Pancreas (tissue), 10 donors: ENCODE data around the gene AMZ1. TPM values are rescaled to one million over a fixed set of nuclear protein-coding genes. Genes with fewer than 3 reads are reported as not detected.

ENCODE experiments used
- ATAC-seq, 4 donors: fragments of 200-7000 bp; cut with Tn5 transposase; one replicate each; pipeline versions ENCODE4 v1.8.0 to v1.9.1; 2020; ENCODE audit warnings: mild to moderate bottlenecking in 4 of 4, moderate library complexity in 4 of 4
- DNase-seq, 6 donors: peaks; one replicate each; pipeline ENCODE4 v3.0.0-alpha.2; 2020
- FAIRE-seq: peaks from 2 replicates; lab custom pipeline; 2012; peaks lifted over from hg19 to GRCh38; lab: Jason Lieb, UNC
- H3K27ac ChIP-seq, 4 donors: fragments of 200-600 bp; sonication (generic); 1 replicate in 3 of 4; 2 replicates in 1 of 4; pipeline versions ENCODE4 v1.5.0 to v1.8.0; 2020
- H3K27me3 ChIP-seq, 4 donors: fragments of 200-600 bp; one replicate each; pipeline ENCODE4 v1.8.0; 2021
- H3K36me3 ChIP-seq, 3 donors: fragments of 200-600 bp; sonication (generic) in 1 of 3; one replicate each; pipeline versions ENCODE4 v1.5.0 to v1.8.0; 2020 to 2021
- H3K4me1 ChIP-seq, 3 donors: fragments of 200-600 bp; one replicate each; pipeline ENCODE4 v1.8.0; 2021
- H3K4me3 ChIP-seq, 4 donors: fragments of 200-600 bp; sonication (generic) in 2 of 4; one replicate each; pipeline versions ENCODE4 v1.5.0 to v1.8.0; 2020 to 2021
- H3K9me3 ChIP-seq, 4 donors: fragments of 200-600 bp; one replicate each; pipeline ENCODE4 v1.8.0; 2021
- CTCF ChIP-seq, 4 donors: fragments of 200-600 bp; sonication (generic) in 3 of 4; IDR thresholded peaks; one replicate each; pipeline versions ENCODE4 v1.5.0 to v1.8.0; 2021; ENCODE audit warnings: antibody characterized with exemption in 4 of 4
- WGBS, 2 donors: extraction: QIAGEN DNeasy Blood & Tissue Kit; methylation state at CpG; one replicate each; pipeline ENCODE4 v1.1.7; 2013; 5-methylcytosine and 5-hydroxymethylcytosine counted together
- intact Hi-C, 3 donors: fragments of 100-400 bp; cut with DNase I; formaldehyde crosslinking; loops; one replicate each; pipeline versions ENCODE4 v1.11.1 to v1.14.2; 2022
- polyA plus RNA-seq, 2 donors: library from polyadenylated mRNA; stranded (reverse); fragments of 200-250 nt; gene quantifications; one replicate each; pipeline ENCODE4 v1.2.3, GENCODE V29; 2013
- total RNA-seq, 6 donors: library from RNA; stranded (reverse); fragmentation: NEBNext Ultra II Directional in 4 of 6; extraction: Animal tissue kit (Norgen Biotek cat#: 25700) in 4 of 6; gene quantifications; one replicate each; pipeline versions ENCODE4 v1.2.1 to v1.2.4, GENCODE V29; 2021 to 2023
- donor health status: healthy with polysubstance abuse.
- donor health status: DM: no; HTN: no; CAD: no; lungs with moderate emphysema.
- donor health status: DM: no; HTN: no; CAD: no.
- donor health status: control.
- donor health status: control.
- donor health status: Bipolar disorder and iron deficiency.
- donor health status: DM: yes; HTN: yes; CAD: no.
- donor health status: DM: no; HTN: no; CAD: no.
- donor health status: DM: no; HTN: no; CAD: no.
- donor health status: DM: yes; HTN: yes; CAD: no.

Gene AMZ1
- total and polyA plus RNA-seq, 8 donors = 0.04 to 0.19 (median 0.05) TPM; not detected in 5

- ATAC-seq = no peak
- H3K27ac ChIP-seq = no peak overlapping the region
Observed at GRCh38 chr7:2662273-2663120, 25.5 kb upstream of the AMZ1 start.

DNA sequence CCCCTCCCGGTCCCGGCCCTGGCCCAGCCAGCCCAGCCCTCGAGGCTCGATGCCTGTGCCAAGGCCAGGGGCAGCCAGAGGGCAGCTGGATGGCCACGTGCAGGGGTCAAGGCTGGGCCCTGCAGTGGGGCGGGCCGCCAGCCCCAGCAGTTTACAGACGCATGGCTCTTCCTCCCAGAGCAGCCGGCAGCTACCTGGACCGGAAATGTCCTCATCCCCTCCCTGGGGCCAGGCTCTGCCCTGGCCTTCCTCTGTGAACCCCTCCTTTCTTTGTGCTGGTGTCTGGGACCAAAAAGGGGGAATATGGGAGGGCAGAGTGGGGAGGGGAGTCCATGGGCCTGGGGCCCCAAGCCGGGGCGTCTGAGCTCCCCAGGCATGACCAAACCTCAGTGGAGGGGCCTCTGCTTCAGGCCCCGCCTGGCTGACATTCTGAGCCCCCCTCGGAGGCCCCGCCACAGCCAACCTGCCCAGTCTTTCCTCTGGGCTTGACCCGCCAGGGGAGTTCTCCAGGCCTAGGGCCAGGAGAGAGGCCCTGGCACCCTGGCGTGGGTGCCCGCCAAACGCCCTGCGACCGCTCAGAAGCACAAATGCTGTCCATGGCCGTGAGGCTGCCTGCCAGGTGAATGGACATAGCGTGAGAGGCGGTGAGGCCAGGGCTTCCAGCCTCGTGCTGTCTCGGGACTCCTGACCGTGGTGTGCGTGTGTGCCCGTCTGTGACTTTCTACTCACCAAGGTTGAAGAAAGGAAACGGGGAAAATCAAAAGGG is 24.7 kb upstream of the AMZ1 start:
- no peak for TF ChIP-seq CTCF (IDR thresholded peaks at IDR 0.05)
- Histone ChIP-seq H3K27ac (no peak overlapping the region), H3K36me3 (no peaks in the 10 kb centered on the region), H3K9me3 (no peaks in the 10 kb centered on the region), H3K4me3 (no peak overlapping the region), H3K27me3 (no peaks in the 10 kb centered on the region), H3K4me1 (no peaks in the 10 kb centered on the region)
- intact Hi-C loops = loop anchor here in 1 of 3 donors (10.0 kb wide), 1 partner anchor 179 kb away; no protein-coding TSS in a partner anchor
- 64 to 69% methylated on average over 29 to 30 of the region's 30 CpGs for WGBS, 2 donors
- ATAC-seq (peak in 3 of 4 donors; percentile 12 to 27 (median 25)), FAIRE-seq (no peak), DNase-seq (peak in 2 of 6 donors; percentile 12 to 60)

More at GRCh38 chr7:2662273-2663120, 25.5 kb upstream of the AMZ1 start:
- Histone ChIP-seq H3K9me3 (no peaks in the 10 kb centered on the region), H3K4me3 (no peak overlapping the region), H3K27me3 (no peaks in the 10 kb centered on the region), H3K36me3 (no peaks in the 10 kb centered on the region), H3K4me1 (no peaks in the 10 kb centered on the region)
- no peak for TF ChIP-seq CTCF (IDR thresholded peaks at IDR 0.05)
- FAIRE-seq (no peak), DNase-seq (peak in 1 of 6 donors; percentile 54)
- 71 to 72% methylated on average over 32 to 33 of the region's 33 CpGs for WGBS, 2 donors
- intact Hi-C loops = loop anchor here in 1 of 3 donors (10.0 kb wide), 1 partner anchor 178 kb away; no protein-coding TSS in a partner anchor

DNA sequence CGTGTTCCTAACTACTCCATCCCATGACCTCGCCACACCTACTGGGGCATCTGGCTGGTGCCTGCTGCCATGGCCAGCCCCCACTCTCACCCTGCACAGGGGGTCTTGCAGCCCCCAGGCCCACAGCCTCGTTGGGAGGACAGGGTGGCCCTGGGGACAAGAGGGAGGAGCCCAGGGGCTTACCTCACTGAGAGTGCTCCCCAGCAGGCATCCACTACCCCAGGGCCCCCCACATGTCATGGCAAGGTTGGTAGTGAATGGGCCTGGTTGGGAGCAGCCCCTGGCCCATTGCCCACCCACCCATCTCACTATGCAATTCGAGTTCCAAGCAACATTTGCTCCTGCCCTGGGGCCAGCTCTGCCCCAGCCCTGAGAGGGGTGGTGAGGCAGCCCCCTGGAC is 24.0 kb upstream of the AMZ1 start:
- Histone ChIP-seq H3K36me3 (no peaks in the 10 kb centered on the region), H3K27ac (no peak overlapping the region), H3K4me3 (no peak overlapping the region), H3K4me1 (no peaks in the 10 kb centered on the region), H3K9me3 (no peaks in the 10 kb centered on the region), H3K27me3 (no peaks in the 10 kb centered on the region)
- intact Hi-C loops = loop anchor here in 1 of 3 donors (10.0 kb wide), 1 partner anchor 179 kb away; no protein-coding TSS in a partner anchor
- ATAC-seq = no peak
- WGBS, 2 donors = 52 to 67% methylated on average over 3 to 4 of the region's 4 CpGs
- TF ChIP-seq CTCF (IDR thresholded peaks at IDR 0.05) = no peak
- peak in 1 of 6 donors; percentile 45 for DNase-seq
- FAIRE-seq = no peak

- FAIRE-seq = no peak
- WGBS, 2 donors = 48 to 52% methylated on average over 33 of the region's 33 CpGs
- no peak for DNase-seq
- Histone ChIP-seq H3K4me3 (no peak overlapping the region), H3K27me3 (no peaks in the 10 kb centered on the region), H3K9me3 (no peaks in the 10 kb centered on the region), H3K4me1 (no peaks in the 10 kb centered on the region), H3K36me3 (no peaks in the 10 kb centered on the region), H3K27ac (no peak overlapping the region)
- intact Hi-C loops = loop anchor here in 1 of 3 donors (10.0 kb wide), 1 partner anchor 181 kb away; no protein-coding TSS in a partner anchor
- TF ChIP-seq CTCF (IDR thresholded peaks at IDR 0.05) = no peak
- no peak for ATAC-seq
Observed at GRCh38 chr7:2665359-2665791, 22.6 kb upstream of the AMZ1 start.
